SKM-1 treated with dmso at 0.1 percent for 144 hours (cell line): ENCODE data around the gene WFIKKN1.
A peak's percentile ranks its signal among the peaks of the same experiment; 100 is the strongest.
"Not testable (repeated sequence)": the region's sequence is repeated elsewhere in the genome, so short reads cannot be mapped to it uniquely, and the experiment has no call there.

Experiments
- DNase-seq: peaks from one replicate; lab custom pipeline; 2025; ENCODE audit not compliant: unreplicated experiment; lab: John Stamatoyannopoulos, UW

WFIKKN1 gene

DNA sequence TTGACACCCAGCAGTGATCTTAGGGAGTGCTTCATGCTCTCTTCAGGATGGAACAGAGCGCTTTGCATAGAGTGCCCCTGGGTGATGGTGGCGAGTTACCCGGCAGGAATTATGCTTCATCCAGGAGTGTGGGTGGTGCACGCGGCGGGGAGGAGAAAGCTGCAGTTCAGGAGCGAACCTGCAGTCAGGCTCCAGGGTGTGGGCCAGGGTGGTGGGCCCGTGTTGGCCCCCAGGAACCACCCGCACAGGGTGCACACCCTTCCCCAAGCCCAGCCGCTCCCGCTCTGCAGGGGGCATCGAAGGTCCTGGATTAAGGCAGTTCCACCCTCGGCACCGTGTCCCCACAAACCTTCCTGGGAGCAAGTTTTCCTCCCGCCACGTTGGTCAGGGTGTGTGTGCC lies 37.0 kb upstream of the WFIKKN1 start:
- no peak for DNase-seq

DNA sequence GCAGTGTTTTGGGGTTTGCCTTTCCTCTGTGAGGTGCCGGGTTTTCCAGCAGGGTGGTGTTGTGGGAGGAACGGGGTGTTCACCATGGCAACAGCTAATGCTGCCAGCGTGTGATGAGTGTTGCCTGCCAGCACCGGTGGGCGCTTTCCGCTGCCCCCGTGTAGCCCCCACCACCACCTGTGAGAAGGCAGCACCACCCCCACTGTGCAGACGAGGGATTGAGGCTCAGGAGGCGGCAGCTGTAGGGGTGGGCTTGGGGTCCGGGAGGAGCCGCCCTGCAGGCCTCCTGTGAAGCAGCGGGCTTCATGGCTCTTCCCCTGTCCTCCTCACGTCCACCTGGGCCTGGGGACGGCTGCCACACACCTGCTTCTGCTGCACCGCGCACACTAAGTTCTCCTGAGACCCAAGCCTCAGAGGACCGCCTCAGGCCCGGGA lies 35.7 kb upstream of the WFIKKN1 start:
- no peak for DNase-seq

DNA sequence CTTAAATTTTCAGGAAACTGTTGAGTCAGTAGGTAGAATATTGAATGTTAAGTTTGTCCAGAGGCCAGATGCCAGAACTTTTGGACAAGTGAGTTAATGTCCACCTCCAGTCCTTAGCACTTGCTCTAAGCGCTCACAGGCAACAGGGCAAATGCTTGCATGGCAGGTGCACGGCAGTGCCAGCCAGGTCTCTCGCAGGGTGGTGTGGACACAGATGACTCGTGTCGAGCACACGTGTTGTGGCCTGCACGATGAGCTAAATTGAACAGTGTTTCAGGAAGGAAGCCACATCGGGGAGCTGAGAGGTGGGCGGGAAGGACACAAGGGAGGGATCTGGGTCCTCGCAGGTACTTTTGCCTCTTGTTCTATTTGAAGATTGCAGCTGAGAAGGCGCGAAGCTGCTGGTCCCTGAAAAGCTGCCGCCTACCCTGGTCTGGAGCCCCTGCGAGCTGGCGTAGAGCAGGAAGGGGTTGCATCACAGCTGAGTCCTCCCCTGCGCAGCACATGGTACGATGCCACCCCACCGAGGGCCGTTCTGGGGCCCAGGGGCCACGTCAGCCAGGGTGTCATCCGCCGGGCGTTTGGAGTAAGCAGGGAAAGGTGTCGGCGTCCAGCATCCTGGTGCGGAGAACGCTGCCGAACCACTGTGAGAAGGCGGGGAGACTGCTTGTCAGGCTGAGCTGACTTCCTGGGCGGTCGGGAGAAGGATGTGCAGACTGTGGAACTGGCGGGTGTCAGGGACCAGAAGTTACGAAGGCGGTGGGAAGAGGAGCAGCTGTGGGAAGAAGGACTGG lies 34.6 kb upstream of the WFIKKN1 start:
- DNase-seq: no peak

DNA sequence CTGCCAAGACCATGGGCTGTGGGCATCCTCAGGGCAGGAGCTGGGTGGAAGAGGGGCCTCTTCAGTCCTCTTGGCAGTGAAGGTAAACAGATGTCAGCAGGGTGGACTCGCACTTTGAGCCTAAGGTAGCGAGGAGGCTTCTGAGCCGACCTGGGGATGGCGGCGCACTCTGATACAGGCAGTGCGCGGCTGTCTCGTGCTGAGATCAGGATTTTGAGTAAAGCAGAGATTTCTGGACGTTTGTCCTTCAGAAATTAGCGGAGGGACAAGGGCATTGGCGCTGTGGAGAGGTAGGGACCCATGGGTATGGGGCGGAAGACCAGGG lies 34.1 kb upstream of the WFIKKN1 start:
- DNase-seq: no peak

GRCh38 chr16:597655-598054 lies 33.1 kb upstream of the WFIKKN1 start:
- DNase-seq: not testable (repeated sequence)

DNA sequence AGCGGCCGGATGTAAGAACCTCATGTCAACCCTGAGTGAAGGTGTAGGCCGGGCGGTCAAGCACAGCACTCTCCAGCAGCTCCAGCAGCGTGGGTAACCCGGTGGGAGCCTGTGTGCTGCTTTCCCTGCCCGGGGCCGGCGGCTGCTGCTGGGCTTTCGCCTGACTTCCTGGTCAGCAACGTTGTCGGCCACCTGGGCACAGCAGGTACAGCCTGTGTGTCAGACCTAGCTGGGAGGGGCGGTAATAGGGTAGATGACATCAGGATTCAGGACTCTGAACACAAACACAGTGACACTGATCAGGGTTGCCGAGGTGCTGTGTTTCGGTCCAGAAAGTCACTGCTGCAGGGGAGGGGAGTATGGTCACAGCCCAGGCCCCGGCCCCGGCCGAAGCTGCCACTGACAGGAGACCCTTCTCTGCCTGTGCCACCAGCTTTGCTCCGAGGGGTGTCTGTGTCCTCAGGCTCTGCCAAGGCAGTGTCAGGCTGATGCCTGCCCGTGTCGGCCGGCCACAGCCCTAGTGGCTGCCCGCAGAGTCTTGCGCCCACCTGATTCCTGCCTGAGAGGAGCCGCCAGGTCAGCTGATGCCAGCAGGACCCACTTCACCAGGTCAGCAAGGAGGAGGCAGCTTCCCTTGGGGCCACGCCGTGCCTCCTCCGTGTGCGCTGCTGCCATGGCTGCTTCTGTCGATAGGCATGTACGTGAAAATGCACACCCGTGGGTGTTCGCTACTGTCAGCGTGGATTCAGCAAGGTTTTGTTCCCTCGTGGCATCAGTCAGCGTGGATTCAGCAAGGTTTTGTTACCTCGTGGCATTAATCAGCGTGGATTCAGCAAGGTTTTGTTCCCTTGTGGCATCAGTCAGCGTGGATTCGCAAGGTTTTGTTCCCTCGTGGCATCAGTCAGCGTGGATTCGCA lies 31.7 kb upstream of the WFIKKN1 start:
- DNase-seq: no peak

DNA sequence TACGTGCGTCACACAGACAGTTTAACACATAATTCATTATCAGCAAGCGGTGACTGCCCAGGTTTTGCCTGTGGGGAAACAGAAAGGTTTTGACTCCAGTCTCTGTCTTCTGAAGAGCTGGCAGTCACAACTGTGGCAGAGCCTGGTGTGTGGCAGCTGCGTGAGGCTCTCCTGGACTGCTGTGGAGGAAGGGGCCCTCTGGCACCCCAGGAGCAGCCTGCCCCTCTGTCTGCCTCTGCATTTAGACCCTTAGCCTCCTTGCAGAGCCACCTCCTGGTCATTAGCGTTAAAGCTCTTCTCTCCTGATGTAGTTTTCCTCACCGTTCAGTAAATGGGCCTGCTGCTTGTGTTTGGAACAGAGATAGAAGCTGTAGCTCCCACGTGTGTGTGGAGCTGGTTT lies 30.0 kb upstream of the WFIKKN1 start:
- peak; percentile 19 for DNase-seq

DNA sequence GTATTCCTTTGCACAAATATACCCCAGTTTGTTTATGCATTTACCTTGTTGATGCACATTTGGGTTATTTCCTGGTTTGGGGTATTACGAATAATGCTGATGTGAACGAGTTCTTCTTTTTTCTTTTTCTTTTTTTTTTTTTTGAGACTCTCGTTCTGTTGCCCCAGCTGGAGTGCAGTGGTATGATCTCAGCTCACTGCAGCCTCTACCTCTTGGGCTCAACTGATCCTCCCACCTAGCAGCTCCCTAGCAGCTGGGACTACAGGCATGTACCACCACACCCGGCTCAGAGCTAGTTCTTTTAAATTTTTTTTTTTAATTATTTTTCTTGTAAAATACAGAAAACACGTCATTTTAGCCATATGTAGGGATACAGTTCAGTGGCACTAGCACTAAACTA lies 26.9 kb upstream of the WFIKKN1 start:
- no peak for DNase-seq

DNA sequence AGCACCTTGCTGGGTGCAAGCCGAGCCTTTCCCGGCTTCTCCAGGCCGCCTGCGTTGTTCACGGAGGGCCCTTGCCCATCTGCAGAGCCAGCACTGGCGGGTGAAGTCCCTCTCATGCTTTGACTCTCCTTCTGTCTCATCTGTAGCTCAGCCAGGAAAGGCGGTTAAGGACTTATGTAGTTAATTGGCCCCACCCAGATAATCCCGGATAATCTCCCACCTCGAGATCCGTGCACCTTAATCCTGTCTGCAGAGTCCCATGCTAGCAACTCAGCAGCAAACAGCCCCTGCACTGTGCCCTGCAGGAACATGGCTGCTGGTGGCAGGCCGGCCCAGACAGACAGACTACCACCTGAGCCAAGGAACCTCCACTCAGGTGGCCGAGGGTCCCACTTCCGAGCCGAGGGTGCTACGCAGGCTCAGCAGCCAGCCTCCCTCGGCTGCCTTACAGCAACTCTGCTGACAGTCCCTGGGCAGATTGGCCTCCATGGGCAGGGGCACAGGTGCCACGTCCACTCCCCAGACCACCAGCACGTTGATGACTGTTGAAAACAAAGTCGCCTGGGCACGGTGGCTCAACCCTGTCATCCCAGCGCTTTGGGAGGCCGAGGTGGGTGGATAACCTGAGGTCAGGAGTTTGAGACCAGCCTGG lies 24.0 kb upstream of the WFIKKN1 start:
- DNase-seq: no peak

DNA sequence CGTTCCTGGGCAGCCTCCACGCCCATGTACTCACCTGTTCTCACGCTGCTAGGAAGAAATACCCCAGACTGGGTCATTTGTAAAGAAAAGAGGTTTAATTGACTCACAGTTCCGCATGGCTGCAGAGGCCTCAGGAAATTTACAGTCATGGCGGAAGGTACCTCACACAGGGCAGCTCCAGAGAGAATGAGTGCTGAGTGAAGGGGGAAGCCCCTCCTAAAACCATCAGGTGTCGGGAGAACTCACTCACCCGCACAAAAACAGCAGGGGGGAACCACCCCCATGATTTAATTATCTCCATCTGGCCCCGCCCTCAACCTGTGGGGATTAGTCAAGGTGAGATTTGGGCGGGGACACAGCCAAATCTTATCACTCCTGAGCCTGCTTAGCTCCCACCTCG lies 22.8 kb upstream of the WFIKKN1 start:
- no peak for DNase-seq

GRCh38 chr16:609316-609715 lies 21.5 kb upstream of the WFIKKN1 start:
- DNase-seq: no peak

DNA sequence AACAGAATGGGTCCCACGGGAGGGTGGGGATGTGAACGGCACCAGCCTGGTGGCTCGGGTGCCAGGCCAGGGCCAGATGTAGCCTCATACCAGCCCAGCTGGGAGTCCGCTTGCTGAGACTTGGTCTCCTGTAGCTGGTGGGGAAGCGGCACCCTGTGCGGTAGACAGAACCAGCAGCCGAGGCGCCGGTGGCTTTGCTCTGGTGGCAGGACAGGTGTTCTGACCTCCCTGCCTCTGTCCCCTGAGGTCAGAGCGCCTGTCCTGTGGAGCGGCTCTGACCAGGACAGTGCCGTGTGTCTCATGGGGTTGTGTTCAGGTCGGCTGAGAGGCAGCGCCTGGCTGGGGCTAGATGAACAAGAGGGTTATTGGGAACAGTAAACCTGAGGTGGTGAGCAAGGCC lies 20.8 kb upstream of the WFIKKN1 start:
- no peak for DNase-seq

DNA sequence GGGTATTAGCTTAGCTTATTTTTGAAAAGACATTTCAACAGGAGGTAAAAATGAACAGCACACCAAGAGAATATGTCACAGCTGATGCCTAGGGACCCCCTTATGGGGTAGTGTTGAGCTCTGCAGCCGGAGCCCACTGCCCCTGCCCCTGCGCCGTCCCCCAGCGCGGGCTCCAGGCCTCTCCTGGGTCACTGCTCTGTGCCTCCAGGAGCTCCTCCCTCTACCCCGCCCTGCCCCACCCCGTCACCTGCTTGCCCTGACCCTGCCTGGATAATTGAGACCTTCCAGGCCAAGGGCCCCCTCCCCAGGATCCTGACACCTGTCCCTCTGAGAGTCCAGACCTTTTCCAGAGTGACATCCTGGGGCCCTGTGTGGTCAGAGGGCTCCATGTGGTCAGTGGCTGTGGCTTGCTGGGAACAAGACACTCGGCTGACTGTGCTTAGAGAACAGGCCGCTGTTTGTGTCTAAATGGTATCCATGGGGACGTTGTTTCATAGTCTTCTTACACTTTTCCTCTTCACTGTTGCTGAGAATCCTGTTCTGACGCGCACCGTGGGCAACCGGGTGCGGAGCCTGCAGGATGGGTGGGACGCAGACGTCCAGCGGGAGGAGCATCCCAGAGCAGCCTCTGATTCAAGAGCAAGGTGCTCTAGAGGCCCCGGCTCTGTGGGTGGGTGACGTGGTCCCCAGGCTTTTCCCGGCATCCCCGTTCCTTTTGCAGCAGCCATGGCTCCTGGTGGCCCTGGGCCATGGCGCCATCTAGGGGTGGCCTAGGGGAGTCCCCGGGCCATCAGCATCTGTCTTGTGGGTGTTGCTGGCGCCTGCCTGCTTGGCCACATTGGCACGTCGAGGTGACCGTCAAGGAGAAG lies 20.0 kb upstream of the WFIKKN1 start:
- DNase-seq: no peak

DNA sequence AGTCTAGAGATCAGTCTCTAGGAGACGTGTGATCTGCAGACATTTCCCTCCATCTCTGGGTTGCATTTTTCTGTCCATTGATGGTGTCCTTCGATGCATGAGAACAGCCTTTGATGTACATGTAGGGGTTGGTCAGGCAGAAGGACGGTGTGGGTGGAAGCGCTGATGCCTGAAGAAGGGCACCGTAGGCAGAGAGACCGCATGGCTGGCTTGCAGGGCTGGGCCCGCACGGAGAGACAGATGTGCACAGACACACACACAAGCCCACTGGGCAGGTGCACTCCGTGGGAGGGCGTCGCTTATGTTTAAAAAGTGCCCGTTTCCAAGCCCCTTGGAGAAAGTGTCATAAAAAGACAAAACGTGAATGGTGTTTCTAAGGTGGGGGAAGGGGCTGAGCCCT lies 15.7 kb upstream of the WFIKKN1 start:
- no peak for DNase-seq

DNA sequence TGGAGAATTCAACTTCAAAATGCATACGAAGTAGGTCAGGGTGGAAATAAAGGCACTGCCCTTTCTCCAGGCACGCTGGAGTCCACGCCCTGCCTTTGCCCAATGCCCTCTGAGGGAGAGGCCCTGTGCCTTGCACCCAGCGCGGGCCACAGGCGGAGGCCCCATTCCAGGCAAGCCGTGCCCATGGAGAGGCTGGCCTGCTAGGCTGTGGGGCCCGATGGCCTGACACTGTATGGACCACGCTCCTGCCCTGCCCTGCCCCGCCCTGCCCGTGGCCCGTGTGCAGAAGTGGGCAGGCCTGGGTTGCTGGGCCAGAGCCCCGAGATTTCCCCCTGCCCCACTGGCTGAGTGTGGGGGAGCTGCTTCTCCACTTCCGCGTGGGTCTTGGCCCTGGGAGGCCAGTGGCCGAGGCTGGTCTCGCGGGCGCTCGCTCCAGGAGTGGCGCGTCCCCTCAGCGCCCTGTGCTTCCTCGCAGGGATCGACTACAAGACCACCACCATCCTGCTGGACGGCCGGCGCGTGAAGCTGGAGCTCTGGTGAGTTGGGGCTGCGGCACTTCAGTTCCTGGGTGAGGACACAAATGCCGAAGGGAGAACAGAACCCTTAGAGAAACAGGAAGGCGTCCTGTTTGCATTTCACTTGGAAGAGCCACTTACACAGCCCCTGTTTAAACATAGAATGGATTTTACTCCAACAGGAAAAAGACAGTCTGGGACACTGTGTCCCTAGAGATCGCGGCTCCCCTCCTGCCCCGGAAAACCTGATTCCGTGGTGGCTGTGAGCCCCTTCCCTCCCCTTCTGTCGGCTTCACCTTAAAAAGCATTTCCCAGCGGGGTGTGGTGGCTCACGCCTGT lies 13.8 kb upstream of the WFIKKN1 start:
- DNase-seq: no peak

DNA sequence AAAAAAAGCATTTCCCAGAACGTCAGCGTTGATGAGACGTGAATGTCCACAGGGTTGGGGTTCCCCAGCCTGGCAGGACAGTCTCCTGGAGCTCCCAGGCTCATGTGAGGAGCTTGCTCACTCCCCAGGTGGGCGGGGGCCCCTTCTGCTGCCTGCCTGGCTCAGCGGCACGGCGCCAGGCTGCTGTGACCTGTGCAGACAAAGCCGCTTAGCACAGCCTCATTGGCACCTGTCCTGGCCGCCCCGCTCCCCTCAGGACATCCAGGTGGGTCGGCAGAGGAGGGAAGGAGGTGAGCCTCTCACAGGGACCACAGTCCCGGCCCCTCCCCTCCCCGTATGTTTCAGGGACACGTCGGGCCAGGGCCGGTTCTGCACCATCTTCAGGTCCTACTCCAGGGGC lies 12.9 kb upstream of the WFIKKN1 start:
- no peak for DNase-seq

GRCh38 chr16:619476-620100 lies 11.2 kb upstream of the WFIKKN1 start:
- no peak for DNase-seq

DNA sequence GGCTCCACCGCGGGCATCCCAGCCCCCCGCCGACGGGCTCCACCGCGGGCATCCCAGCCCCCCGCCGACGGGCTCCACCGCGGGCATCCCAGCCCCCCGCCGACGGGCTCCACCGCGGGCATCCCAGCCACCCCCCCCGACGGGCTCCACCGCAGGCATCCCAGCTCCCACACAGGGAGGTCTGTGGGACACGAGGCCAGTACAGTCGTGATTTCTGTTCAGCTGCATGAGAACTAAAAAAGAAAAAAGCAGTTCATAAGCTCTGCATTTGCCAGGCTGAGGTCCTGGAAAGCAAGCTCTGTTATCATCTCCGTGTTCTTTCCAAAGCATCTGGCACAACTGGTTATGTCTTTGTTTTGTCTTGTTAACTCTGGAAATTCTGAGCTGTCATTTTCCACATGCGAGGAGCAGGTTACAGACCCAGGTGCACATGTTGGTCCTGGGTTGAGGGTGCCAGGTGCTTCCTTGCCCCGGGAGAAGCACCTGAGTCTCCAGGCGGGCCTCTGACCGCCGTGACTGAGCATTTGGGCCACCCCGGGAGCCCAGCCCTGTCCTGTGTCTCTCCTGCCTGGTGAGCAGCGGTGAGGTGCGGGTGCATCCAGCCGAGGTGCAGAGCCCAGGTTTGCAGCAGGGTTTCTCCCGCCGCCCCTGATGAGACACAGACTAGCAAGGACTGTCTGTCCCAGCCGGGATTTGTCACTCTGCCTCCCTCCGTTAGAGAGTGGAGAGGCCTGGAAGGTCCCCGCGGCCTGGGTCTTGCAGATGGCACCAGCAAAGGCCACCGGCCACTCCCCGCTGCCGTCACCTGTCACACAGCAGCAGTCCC lies 9.9 kb upstream of the WFIKKN1 start:
- DNase-seq: no peak
